CD4-positive, alpha-beta T cell (primary cell): Measurements from ENCODE around the gene LSR. TPM values are rescaled to one million over a fixed set of nuclear protein-coding genes. Genes with fewer than 3 reads are reported as not detected.
"Not testable (repeated sequence)": the region's sequence is repeated elsewhere in the genome, so short reads cannot be mapped to it uniquely, and the experiment has no call there.

Experiments used
- ATAC-seq: fragments of 200-7000 bp; cut with Tn5 transposase; one replicate; pipeline ENCODE4 v1.10.0; 2022; ENCODE audit warnings: mild to moderate bottlenecking; ENCODE audit not compliant: poor library complexity
- CTCF ChIA-PET: fragments of 350-600 bp; sonication (Branson Sonifier 250); formaldehyde crosslinking; loops from one replicate; lab custom pipeline; 2021; ENCODE audit warnings: antibody characterized with exemption, inconsistent platforms; lab: Charles Lee
- POLR2A ChIA-PET: fragments of 350-600 bp; sonication (Branson Sonifier 250); formaldehyde crosslinking; loops from one replicate; lab custom pipeline; 2021; ENCODE audit warnings: antibody characterized with exemption, inconsistent platforms; lab: Charles Lee
- DNase-seq, 14 experiments: peaks; one replicate each; pipeline ENCODE4 v3.0.0-alpha.2; 2013 to 2020; ENCODE audit warnings: mixed read lengths in 2 of 14
- H3K27ac ChIP-seq, 2 donors: one replicate each; pipeline versions ENCODE4 v1.5.1 to v1.7.0; 2013; ENCODE audit warnings: low read length in 2 of 2, low read depth in 1 of 2, mild to moderate bottlenecking in 1 of 2
- H3K27me3 ChIP-seq, 2 experiments: 1 replicate in 1 of 2; 2 replicates in 1 of 2; pipeline versions ENCODE4 v1.6.1 to v1.7.0; 2013; ENCODE audit warnings: low read length in 2 of 2, control low read depth in 1 of 2, mild to moderate bottlenecking in 1 of 2, moderate library complexity in 1 of 2; ENCODE audit not compliant: insufficient read depth in 2 of 2, control insufficient read depth in 1 of 2
- H3K36me3 ChIP-seq: one replicate; pipeline ENCODE4 v1.6.1; 2013; ENCODE audit warnings: low read length, control low read depth; ENCODE audit not compliant: insufficient read depth
- H3K4me1 ChIP-seq: one replicate; pipeline ENCODE4 v1.6.1; 2013; ENCODE audit warnings: low read length, control low read depth; ENCODE audit not compliant: insufficient read depth
- H3K4me3 ChIP-seq: one replicate; pipeline ENCODE4 v1.5.1; 2013; ENCODE audit warnings: mild to moderate bottlenecking, low read length, moderate library complexity
- H3K9me3 ChIP-seq, 2 experiments: 1 replicate in 1 of 2; 2 replicates in 1 of 2; pipeline versions ENCODE4 v1.6.1 to v1.7.0; 2013; ENCODE audit warnings: low read length in 2 of 2, mild to moderate bottlenecking in 2 of 2, control low read depth in 1 of 2, moderate library complexity in 1 of 2; ENCODE audit not compliant: control insufficient read depth in 1 of 2, insufficient read depth in 1 of 2
- H3K27ac Mint-ChIP-seq: one replicate; pipeline ENCODE4 v1.8.0; 2020; ENCODE audit warnings: mixed read lengths
- H3K27me3 Mint-ChIP-seq: one replicate; pipeline ENCODE4 v1.8.0; 2021; ENCODE audit warnings: mixed read lengths
- H3K36me3 Mint-ChIP-seq: one replicate; pipeline ENCODE4 v1.8.0; 2021; ENCODE audit warnings: low read depth, mixed read lengths
- H3K4me1 Mint-ChIP-seq: one replicate; pipeline ENCODE4 v1.8.0; 2021; ENCODE audit warnings: low read depth, mixed read lengths
- H3K4me3 Mint-ChIP-seq: one replicate; pipeline ENCODE4 v1.8.0; 2020; ENCODE audit warnings: mild to moderate bottlenecking, mixed read lengths
- H3K9me3 Mint-ChIP-seq: one replicate; pipeline ENCODE4 v1.8.0; 2020; ENCODE audit warnings: mixed read lengths
- CTCF ChIP-seq: fragments of 200-600 bp; IDR thresholded peaks from one replicate; pipeline ENCODE4 v1.8.0; 2022; ENCODE audit warnings: antibody characterized with exemption, mild to moderate bottlenecking
- intact Hi-C, 2 experiments: fragments of 100-400 bp; cut with DNase I in 1 of 2; cut with micrococcal nuclease in 1 of 2; formaldehyde crosslinking; loops; one replicate each; pipeline versions ENCODE4 v1.15.1 to v1.9.0; 2023 to 2025; cut with DNase I, micrococcal nuclease
- total RNA-seq, 174 experiments: library from RNA in 2 of 174; stranded (reverse) in 2 of 174; gene quantifications; one replicate each; pipeline ENCODE4 v1.2.3 and lab custom pipeline; 2021 to 2026

The LSR gene
- total RNA-seq, 2 experiments from 2014 or later = 45.0 to 47.9 TPM

GRCh38 chr19:35284153-35285094, 35.6 kb downstream of the LSR start:
- intact Hi-C loops = no loop called here
- Histone ChIP-seq H3K27ac (no peak overlapping the region), H3K27me3 (peaks cover 3 to 6% of the 10 kb centered on the region in 2 experiments), H3K4me3 (no peak overlapping the region), H3K36me3 (peaks cover 1% of the 10 kb centered on the region), H3K4me1 (peaks cover 9% of the 10 kb centered on the region), H3K9me3 (no peaks in the 10 kb centered on the region)
- POLR2A ChIA-PET = no interaction called here
- no peak overlapping the region for H3K27ac Mint-ChIP-seq
- no peaks in the 10 kb centered on the region for H3K4me1 Mint-ChIP-seq
- DNase-seq = no peak
- ATAC-seq = no peak
- peaks cover 32% of the 10 kb centered on the region for H3K27me3 Mint-ChIP-seq
- H3K36me3 Mint-ChIP-seq = no peaks in the 10 kb centered on the region
- no peak overlapping the region for H3K4me3 Mint-ChIP-seq
- CTCF ChIA-PET = no interaction called here
- no peaks in the 10 kb centered on the region for H3K9me3 Mint-ChIP-seq
- no peak for TF ChIP-seq CTCF

- intact Hi-C loops = no loop called here
- Mint-ChIP-seq H3K36me3 (no peaks in the 10 kb centered on the region), H3K4me1 (no peaks in the 10 kb centered on the region), H3K4me3 (no peak overlapping the region), H3K9me3 (no peaks in the 10 kb centered on the region), H3K27me3 (peaks cover 32% of the 10 kb centered on the region), H3K27ac (no peak overlapping the region)
- no peak overlapping the region for H3K27ac ChIP-seq
- ATAC-seq (no peak), DNase-seq (no peak)
- POLR2A ChIA-PET = no interaction called here
- no peaks in the 10 kb centered on the region for H3K9me3 ChIP-seq
- no peak overlapping the region for H3K4me3 ChIP-seq
- H3K27me3 ChIP-seq = peaks cover 3 to 6% of the 10 kb centered on the region in 2 experiments
- no peak for TF ChIP-seq CTCF
- H3K36me3 ChIP-seq = no peaks in the 10 kb centered on the region
- CTCF ChIA-PET = no interaction called here
- peaks cover 9% of the 10 kb centered on the region for H3K4me1 ChIP-seq
These were observed 36.3 kb downstream of the LSR start for GRCh38 chr19:35285095-35285449.

- H3K36me3 ChIP-seq, H3K27ac Mint-ChIP-seq, H3K4me1 ChIP-seq, CTCF ChIA-PET, POLR2A ChIA-PET, H3K27ac ChIP-seq, H3K27me3 ChIP-seq, H3K4me3 Mint-ChIP-seq, H3K4me1 Mint-ChIP-seq, H3K9me3 ChIP-seq, H3K4me3 ChIP-seq, ATAC-seq, H3K36me3 Mint-ChIP-seq, intact Hi-C loops, DNase-seq, H3K9me3 Mint-ChIP-seq: not testable (repeated sequence)
- peaks cover 32% of the 10 kb centered on the region for H3K27me3 Mint-ChIP-seq
These were observed 36.7 kb downstream of the LSR start for GRCh38 chr19:35285465-35285864.

- ATAC-seq, H3K27ac ChIP-seq, H3K4me1 Mint-ChIP-seq, H3K4me3 ChIP-seq, H3K9me3 ChIP-seq, H3K4me1 ChIP-seq, H3K27ac Mint-ChIP-seq, H3K27me3 ChIP-seq, H3K36me3 Mint-ChIP-seq, DNase-seq, H3K9me3 Mint-ChIP-seq, intact Hi-C loops, H3K4me3 Mint-ChIP-seq, H3K36me3 ChIP-seq, CTCF ChIA-PET: not testable (repeated sequence)
- peaks cover 30% of the 10 kb centered on the region for H3K27me3 Mint-ChIP-seq
- POLR2A ChIA-PET = interaction anchor here (0.6 kb wide), 1 partner anchor 283 kb away, joined by 3 read pairs; no protein-coding TSS in a partner anchor
These were observed 37.3 kb downstream of the LSR start for GRCh38 chr19:35286101-35286500.
